ENCODE results near the gene KRT72. TPM values are rescaled to one million over a fixed set of nuclear protein-coding genes. Genes with fewer than 3 reads are reported as not detected.

KRT72 gene
- polyA plus RNA-seq (not detected in 2 replicates), polyA minus RNA-seq (not detected in 2 replicates)

- no peak within 1 kb of the TSS for H3K4me3 ChIP-seq (ENCODE audit: low read length)
- no peak within 1 kb of the TSS for H3K27ac ChIP-seq (ENCODE audit: low read length)
- no peaks in the 10 kb centered on the region for H3K79me2 ChIP-seq (replicated peaks; ENCODE audit: insufficient read depth, low read length)
- H3K27me3 ChIP-seq (ENCODE audit: insufficient read depth, low read depth, low read length) = no peaks in the 10 kb centered on the region
- H3K9ac ChIP-seq (ENCODE audit: low read length) = no peak within 1 kb of the TSS
- H4K20me1 ChIP-seq (ENCODE audit: insufficient read depth) = no peaks in the 10 kb centered on the region
- H3K9me2 ChIP-seq (ENCODE audit: insufficient read depth, low read length) = no peaks in the 10 kb centered on the region
- H3F3A ChIP-seq (ENCODE audit: insufficient read depth, low read length, poor library complexity, severe bottlenecking) = no peaks in the 10 kb centered on the region
- no peak within 1 kb of the TSS for H3K4me2 ChIP-seq (ENCODE audit: low read length)
- TF ChIP-seq EZH2 (IDR thresholded peaks at IDR 0.05; ENCODE audit: borderline replicate concordance, insufficient read depth, low read length, poor library complexity, severe bottlenecking) (no peak), RAD21 (conservative IDR thresholded peaks at IDR 0.05) (no peak), MXI1 (conservative IDR thresholded peaks at IDR 0.05; ENCODE audit: poor library complexity, severe bottlenecking) (no peak), TAF1 (IDR thresholded peaks at IDR 0.05; ENCODE audit: low read depth) (no peak), POLR2AphosphoS5 (IDR thresholded peaks at IDR 0.05) (no peak), SMC3 (conservative IDR thresholded peaks at IDR 0.05; ENCODE audit: poor library complexity) (no peak), EP300 (conservative IDR thresholded peaks at IDR 0.05; ENCODE audit: poor library complexity, severe bottlenecking) (no peak), CTCF (IDR thresholded peaks at IDR 0.05; ENCODE audit: poor library complexity, severe bottlenecking) (no peak)
- TF ChIP-seq, protein P1, sequence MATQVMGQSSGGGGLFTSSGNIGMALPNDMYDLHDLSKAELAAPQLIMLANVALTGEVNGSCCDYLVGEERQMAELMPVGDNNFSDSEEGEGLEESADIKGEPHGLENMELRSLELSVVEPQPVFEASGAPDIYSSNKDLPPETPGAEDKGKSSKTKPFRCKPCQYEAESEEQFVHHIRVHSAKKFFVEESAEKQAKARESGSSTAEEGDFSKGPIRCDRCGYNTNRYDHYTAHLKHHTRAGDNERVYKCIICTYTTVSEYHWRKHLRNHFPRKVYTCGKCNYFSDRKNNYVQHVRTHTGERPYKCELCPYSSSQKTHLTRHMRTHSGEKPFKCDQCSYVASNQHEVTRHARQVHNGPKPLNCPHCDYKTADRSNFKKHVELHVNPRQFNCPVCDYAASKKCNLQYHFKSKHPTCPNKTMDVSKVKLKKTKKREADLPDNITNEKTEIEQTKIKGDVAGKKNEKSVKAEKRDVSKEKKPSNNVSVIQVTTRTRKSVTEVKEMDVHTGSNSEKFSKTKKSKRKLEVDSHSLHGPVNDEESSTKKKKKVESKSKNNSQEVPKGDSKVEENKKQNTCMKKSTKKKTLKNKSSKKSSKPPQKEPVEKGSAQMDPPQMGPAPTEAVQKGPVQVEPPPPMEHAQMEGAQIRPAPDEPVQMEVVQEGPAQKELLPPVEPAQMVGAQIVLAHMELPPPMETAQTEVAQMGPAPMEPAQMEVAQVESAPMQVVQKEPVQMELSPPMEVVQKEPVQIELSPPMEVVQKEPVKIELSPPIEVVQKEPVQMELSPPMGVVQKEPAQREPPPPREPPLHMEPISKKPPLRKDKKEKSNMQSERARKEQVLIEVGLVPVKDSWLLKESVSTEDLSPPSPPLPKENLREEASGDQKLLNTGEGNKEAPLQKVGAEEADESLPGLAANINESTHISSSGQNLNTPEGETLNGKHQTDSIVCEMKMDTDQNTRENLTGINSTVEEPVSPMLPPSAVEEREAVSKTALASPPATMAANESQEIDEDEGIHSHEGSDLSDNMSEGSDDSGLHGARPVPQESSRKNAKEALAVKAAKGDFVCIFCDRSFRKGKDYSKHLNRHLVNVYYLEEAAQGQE (IDR thresholded peaks at IDR 0.05; ENCODE audit: borderline replicate concordance) = no peak
- no peaks in the 10 kb centered on the region for H3K9me3 ChIP-seq (ENCODE audit: low read length)
- H3K36me3 ChIP-seq (ENCODE audit: insufficient read depth, low read length) = no peaks in the 10 kb centered on the region
- H2AFZ ChIP-seq (ENCODE audit: low read depth, low read length) = no peak within 1 kb of the TSS
These were observed at the start of gene KRT72 for GRCh38 chr12:52600941-52601481. Gene KRT72 (minus strand): TSS chr12:52601463. CDS start chr12:52601452, 11 bp downstream.

- no peak overlapping the region for H3K4me2 ChIP-seq (ENCODE audit: low read length)
- H3K4me3 ChIP-seq (ENCODE audit: low read length) = no peak overlapping the region
- no peak overlapping the region for H3K9ac ChIP-seq (ENCODE audit: low read length)
- H3K9me3 ChIP-seq (ENCODE audit: low read length) = no peaks in the 10 kb centered on the region
- H3K27ac ChIP-seq (ENCODE audit: low read length) = no peak overlapping the region
- TF ChIP-seq, protein P1 (IDR thresholded peaks at IDR 0.05; ENCODE audit: borderline replicate concordance) = no peak
- TF ChIP-seq POLR2AphosphoS5 (IDR thresholded peaks at IDR 0.05) (no peak), SMC3 (conservative IDR thresholded peaks at IDR 0.05; ENCODE audit: poor library complexity) (no peak), TAF1 (IDR thresholded peaks at IDR 0.05; ENCODE audit: low read depth) (no peak), EP300 (conservative IDR thresholded peaks at IDR 0.05; ENCODE audit: poor library complexity, severe bottlenecking) (no peak), MXI1 (conservative IDR thresholded peaks at IDR 0.05; ENCODE audit: poor library complexity, severe bottlenecking) (no peak), CTCF (IDR thresholded peaks at IDR 0.05; ENCODE audit: poor library complexity, severe bottlenecking) (no peak), EZH2 (IDR thresholded peaks at IDR 0.05; ENCODE audit: borderline replicate concordance, insufficient read depth, low read length, poor library complexity, severe bottlenecking) (no peak), RAD21 (conservative IDR thresholded peaks at IDR 0.05) (no peak)
- no peaks in the 10 kb centered on the region for H3K27me3 ChIP-seq (ENCODE audit: insufficient read depth, low read depth, low read length)
- H3K36me3 ChIP-seq (ENCODE audit: insufficient read depth, low read length) = no peaks in the 10 kb centered on the region
- H2AFZ ChIP-seq (ENCODE audit: low read depth, low read length) = no peak overlapping the region
- H4K20me1 ChIP-seq (ENCODE audit: insufficient read depth) = no peaks in the 10 kb centered on the region
- H3K9me2 ChIP-seq (ENCODE audit: insufficient read depth, low read length) = no peaks in the 10 kb centered on the region
- no peaks in the 10 kb centered on the region for H3K79me2 ChIP-seq (replicated peaks; ENCODE audit: insufficient read depth, low read length)
- H3F3A ChIP-seq (ENCODE audit: insufficient read depth, low read length, poor library complexity, severe bottlenecking) = no peaks in the 10 kb centered on the region
These were observed 49.3 kb upstream of the KRT72 start for GRCh38 chr12:52650520-52651081.
